GM12878 (cell line): ENCODE data around the gene PTP4A1. TPM values are rescaled to one million over a fixed set of nuclear protein-coding genes. Genes with fewer than 3 reads are reported as not detected.

Source experiments
- ATAC-seq: fragments of 200-7000 bp; cut with Tn5 transposase; 3 replicates; pipeline ENCODE4 v1.9.1; 2020; ENCODE audit warnings: mild to moderate bottlenecking, moderate library complexity
- BruUV-seq: library from RNA; stranded (reverse); fragments of 400-500 nt; replicated peaks from 2 replicates; lab custom pipeline; 2021; lab: Mats Ljungman, UMichigan
- CTCF ChIA-PET: fragments of 300-600 bp; sonication (Branson Sonifier 250); formaldehyde crosslinking; extraction: SDS; loops from one replicate; lab custom pipeline; 2021; ENCODE audit warnings: inconsistent platforms; lab: Yijun Ruan, JAX
- POLR2A ChIA-PET: fragments of 350-600 bp; formaldehyde crosslinking; extraction: SDS; loops from one replicate; lab custom pipeline; 2021; ENCODE audit warnings: inconsistent platforms; lab: Charles Lee
- RAD21 ChIA-PET: fragments of 300-600 bp; sonication (Branson Sonifier 250); formaldehyde crosslinking; loops from one replicate; lab custom pipeline; 2023; ENCODE audit warnings: antibody characterized with exemption; ENCODE audit not compliant: unreplicated experiment; lab: Charles Lee
- SMC1A ChIA-PET: fragments of 300-600 bp; sonication (Branson Sonifier 250); formaldehyde crosslinking; loops from one replicate; lab custom pipeline; 2023; ENCODE audit not compliant: unreplicated experiment, uncharacterized antibody; lab: Charles Lee
- DNase-seq: peaks from one replicate; pipeline ENCODE4 v3.0.0-alpha.2; 2011; ENCODE audit warnings: low read depth, low spot score
- FAIRE-seq: peaks from 3 replicates; lab custom pipeline; 2011; peaks lifted over from hg19 to GRCh38; lab: Jason Lieb, UNC
- H2AFZ ChIP-seq: 2 replicates; pipeline ENCODE4 v1.6.0; 2011; ENCODE audit warnings: low read depth, low read length, control low read depth; ENCODE audit not compliant: control insufficient read depth
- H3K27ac ChIP-seq: 2 replicates; pipeline ENCODE4 v1.5.1; 2011; ENCODE audit warnings: control low read depth; ENCODE audit not compliant: control insufficient read depth, insufficient read depth
- H3K27me3 ChIP-seq, 2 experiments: replicated peaks in 1 of 2; 2 replicates each; pipeline versions ENCODE4 v1.6.0 to v1.6.1; 2011; ENCODE audit warnings: low read length in 1 of 2; ENCODE audit not compliant: control insufficient read depth in 2 of 2, insufficient read depth in 2 of 2
- H3K36me3 ChIP-seq, 2 experiments: 2 replicates each; pipeline ENCODE4 v1.5.1; 2011; ENCODE audit warnings: low read length in 1 of 2; ENCODE audit not compliant: control insufficient read depth in 2 of 2, insufficient read depth in 2 of 2
- H3K4me1 ChIP-seq: 2 replicates; pipeline ENCODE4 v1.6.1; 2011; ENCODE audit warnings: mild to moderate bottlenecking, low read length, moderate library complexity, mixed read lengths; ENCODE audit not compliant: control insufficient read depth, insufficient read depth
- H3K4me2 ChIP-seq: 2 replicates; pipeline ENCODE4 v1.6.0; 2011; ENCODE audit warnings: control low read depth; ENCODE audit not compliant: control insufficient read depth, insufficient read depth
- H3K4me3 ChIP-seq: fragments of 200-600 bp; sonication (generic); 2 replicates; pipeline ENCODE4 v1.5.1; 2016
- H3K79me2 ChIP-seq: 2 replicates; pipeline ENCODE4 v1.6.0; 2011; ENCODE audit warnings: low read length; ENCODE audit not compliant: control insufficient read depth, insufficient read depth
- H3K9ac ChIP-seq: 2 replicates; pipeline ENCODE4 v1.8.0; 2011; ENCODE audit warnings: low read length, control low read depth, mixed read lengths; ENCODE audit not compliant: control insufficient read depth, insufficient read depth
- H3K9me3 ChIP-seq: replicated peaks from 3 replicates; pipeline ENCODE4 v1.5.1; 2011; ENCODE audit warnings: mild to moderate bottlenecking, low read length; ENCODE audit not compliant: control insufficient read depth, insufficient read depth
- H4K20me1 ChIP-seq: 2 replicates; pipeline ENCODE4 v1.6.0; 2011; ENCODE audit not compliant: control insufficient read depth, insufficient read depth
- IRF4 ChIP-seq: IDR thresholded peaks from 2 replicates; pipeline ENCODE4 v1.6.1; 2011; ENCODE audit warnings: low read depth, low read length
- POLR2AphosphoS2 ChIP-seq: IDR thresholded peaks from 2 replicates; pipeline ENCODE4 v1.6.1; 2011; ENCODE audit warnings: low read depth, mild to moderate bottlenecking, low read length, improper control_type of control experiment, moderate library complexity
- POLR2AphosphoS5 ChIP-seq: IDR thresholded peaks from 2 replicates; pipeline ENCODE4 v1.6.1; 2011; ENCODE audit warnings: mild to moderate bottlenecking, low read length, inconsistent platforms
- RELB ChIP-seq: fragments of 450-650 bp; IDR thresholded peaks from 2 replicates; pipeline ENCODE4 v1.6.1; 2017; ENCODE audit warnings: low read depth, mild to moderate bottlenecking, moderate library complexity
- SRF ChIP-seq, 2 experiments: IDR thresholded peaks; 2 replicates each; pipeline ENCODE4 v1.6.1; 2011; ENCODE audit warnings: low read depth in 2 of 2, low read length in 2 of 2, mild to moderate bottlenecking in 1 of 2, moderate library complexity in 1 of 2
- WGBS: methylation state at CpG from one replicate; pipeline ENCODE4 v1.1.6; 2016; ENCODE audit warnings: low lambda C conversion rate; ENCODE audit not compliant: insufficient replicate concordance, insufficient coverage; ENCODE audit errors: missing lambda C conversion rate; 5-methylcytosine and 5-hydroxymethylcytosine counted together
- in situ Hi-C: fragments of 300-500 bp; cut with MboI; formaldehyde crosslinking; loops from 9 replicates; pipeline ENCODE4 v1.14.3; 2018; ENCODE audit warnings: mixed read lengths
- intact Hi-C: fragments of 100-400 bp; cut with micrococcal nuclease; formaldehyde crosslinking; loops from one replicate; pipeline ENCODE4 v1.14.2; 2022; ENCODE audit not compliant: unreplicated experiment
- polyA plus RNA-seq, 11 experiments: library from polyadenylated mRNA; depleted of rRNA in 4 of 11; unstranded in 6 of 11; stranded (reverse) in 5 of 11; fragments of >200 nt; fragmentation: Nextera tagmentation in 4 of 11; fragmentation: Illumina TruSeq in 1 of 11; extraction: Ambion mirVana in 4 of 11; extraction: Trizol in 1 of 11; gene quantifications; 1 replicate in 1 of 11; 2 replicates in 10 of 11; pipeline versions ENCODE4 v1.2.1 to v1.2.3, GENCODE V29; 2011 to 2016; ENCODE audit warnings: inconsistent platforms in 2 of 11, missing spikeins in 2 of 11, low read depth in 1 of 11
- total RNA-seq, 4 experiments: library from RNA; depleted of rRNA in 3 of 4; stranded (reverse); fragments of >200 nt in 3 of 4; fragmentation: Illumina TruSeq in 1 of 4; extraction: Trizol in 1 of 4; gene quantifications; 2 replicates each; pipeline versions ENCODE4 v1.2.1 to v1.2.3, GENCODE V29; 2013 to 2021

The PTP4A1 gene
- total and polyA plus RNA-seq, 10 of the 15 experiments (the other 5 are each of a cell fraction or from before 2014, with no cell fraction given): 8.5 to 190 (median 46.4) TPM; not detected in 2

GRCh38 chr6:63579937-63580703 lies 7.8 kb downstream of the PTP4A1 start:
- H3K9ac ChIP-seq: no peak overlapping the region
- no peak overlapping the region for H3K4me3 ChIP-seq
- peaks cover 3 to 26% of the 10 kb centered on the region in 2 experiments for H3K36me3 ChIP-seq
- FAIRE-seq: no peak
- H3K4me2 ChIP-seq: no peak overlapping the region
- no peak for ATAC-seq
- H3K27me3 ChIP-seq: no peaks in the 10 kb centered on the region
- peaks cover 26% of the 10 kb centered on the region for H3K79me2 ChIP-seq
- no peaks in the 10 kb centered on the region for H3K9me3 ChIP-seq
- WGBS: 89% methylated on average over 6 of the region's 6 CpGs
- SMC1A ChIA-PET: interaction anchor here (0.8 kb wide), 1 partner anchor 25 kb away, joined by 3 read pairs; no protein-coding TSS in a partner anchor
- POLR2A ChIA-PET: interaction anchor here (0.6 kb wide), 1 partner anchor 215 kb away, joined by 3 read pairs; no protein-coding TSS in a partner anchor
- H2AFZ ChIP-seq: no peak overlapping the region
- H4K20me1 ChIP-seq: no peaks in the 10 kb centered on the region
- BruUV-seq: no TSS peak
- no peak overlapping the region for H3K27ac ChIP-seq
- DNase-seq: no peak
- intact Hi-C loops: no loop called here
- no peaks in the 10 kb centered on the region; the same call in 1 of the 2 replicates for H3K4me1 ChIP-seq
- RAD21 ChIA-PET: no interaction called here
- TF ChIP-seq RELB (no peak), POLR2AphosphoS2 (no peak), SRF (IDR thresholded peaks at IDR 0.05; ENCODE audit: low read depth in 2 of 2, low read length in 2 of 2) (no peak), IRF4 (no peak), POLR2AphosphoS5 (0 out of 2 replicates have a peak, but pooled peaks have one; percentile 24)
- TF ChIP-seq, all 136 proteins: peak for 1
- in situ Hi-C loops: no loop called here
- CTCF ChIA-PET: interaction anchor here (1.0 to 2.6 kb wide), 2 partner anchors 18 to 228 kb away, joined by 3 to 8 read pairs; no protein-coding TSS in a partner anchor
